Stimulated activated CD4-positive, alpha-beta T cell treated with anti-CD3 and anti-CD28 coated beads, Interleukin-4, amount 100 ng/mL, for 4 hours (primary cell): Measurements from ENCODE around the gene SLC16A5.
"Not testable (repeated sequence)": the region's sequence is repeated elsewhere in the genome, so short reads cannot be mapped to it uniquely, and the experiment has no call there.

Experiments used
- DNase-seq, 2 experiments: peaks; one replicate each; pipeline ENCODE4 v3.0.0-alpha.2; 2020

The SLC16A5 gene

GRCh38 chr17:75064867-75065561 lies 22.7 kb upstream of the SLC16A5 start:
- no peak for DNase-seq

GRCh38 chr17:75065562-75066151 lies 22.1 kb upstream of the SLC16A5 start:
- no peak for DNase-seq

GRCh38 chr17:75067856-75068255 lies 19.9 kb upstream of the SLC16A5 start:
- DNase-seq = no peak

GRCh38 chr17:75068750-75069149 lies 19.0 kb upstream of the SLC16A5 start:
- DNase-seq = no peak

- no peak for DNase-seq
These were observed 18.0 kb upstream of the SLC16A5 start for GRCh38 chr17:75069783-75070182.

- DNase-seq = not testable (repeated sequence)
These were observed 16.1 kb upstream of the SLC16A5 start for GRCh38 chr17:75071478-75072271.

- not testable (repeated sequence) for DNase-seq
These were observed 14.8 kb upstream of the SLC16A5 start for GRCh38 chr17:75072909-75073308.

- DNase-seq = no peak
These were observed 14.1 kb upstream of the SLC16A5 start for GRCh38 chr17:75073618-75074047.

- DNase-seq = no peak
These were observed 13.2 kb upstream of the SLC16A5 start for GRCh38 chr17:75074532-75074931.

- DNase-seq = no peak
These were observed 12.0 kb upstream of the SLC16A5 start for GRCh38 chr17:75075597-75076336.

GRCh38 chr17:75077072-75077495 lies 10.7 kb upstream of the SLC16A5 start:
- no peak for DNase-seq

- DNase-seq = peak; percentile 28 to 49
These were observed 10.1 kb upstream of the SLC16A5 start for GRCh38 chr17:75077496-75078283.

- no peak for DNase-seq
These were observed 9.3 kb upstream of the SLC16A5 start for GRCh38 chr17:75078284-75079022.

- no peak for DNase-seq
These were observed 8.8 kb upstream of the SLC16A5 start for GRCh38 chr17:75079023-75079373.

- no peak for DNase-seq
These were observed 5.9 kb upstream of the SLC16A5 start for GRCh38 chr17:75081611-75082540.

- no peak for DNase-seq
These were observed 5.1 kb upstream of the SLC16A5 start for GRCh38 chr17:75082683-75083082.

- no peak for DNase-seq
These were observed 3.6 kb upstream of the SLC16A5 start for GRCh38 chr17:75084039-75084660.

GRCh38 chr17:75086496-75087181 lies 1.1 kb upstream of the SLC16A5 start:
- no peak for DNase-seq

- no peak for DNase-seq
These were observed 584 bp upstream of the SLC16A5 start for GRCh38 chr17:75087182-75087557.
